ENCODE results near the gene NRGN. TPM values are rescaled to one million over a fixed set of nuclear protein-coding genes. Genes with fewer than 3 reads are reported as not detected.

NRGN gene
- total RNA-seq, 1 donor from 2014 or later = 10.6 TPM

DNA sequence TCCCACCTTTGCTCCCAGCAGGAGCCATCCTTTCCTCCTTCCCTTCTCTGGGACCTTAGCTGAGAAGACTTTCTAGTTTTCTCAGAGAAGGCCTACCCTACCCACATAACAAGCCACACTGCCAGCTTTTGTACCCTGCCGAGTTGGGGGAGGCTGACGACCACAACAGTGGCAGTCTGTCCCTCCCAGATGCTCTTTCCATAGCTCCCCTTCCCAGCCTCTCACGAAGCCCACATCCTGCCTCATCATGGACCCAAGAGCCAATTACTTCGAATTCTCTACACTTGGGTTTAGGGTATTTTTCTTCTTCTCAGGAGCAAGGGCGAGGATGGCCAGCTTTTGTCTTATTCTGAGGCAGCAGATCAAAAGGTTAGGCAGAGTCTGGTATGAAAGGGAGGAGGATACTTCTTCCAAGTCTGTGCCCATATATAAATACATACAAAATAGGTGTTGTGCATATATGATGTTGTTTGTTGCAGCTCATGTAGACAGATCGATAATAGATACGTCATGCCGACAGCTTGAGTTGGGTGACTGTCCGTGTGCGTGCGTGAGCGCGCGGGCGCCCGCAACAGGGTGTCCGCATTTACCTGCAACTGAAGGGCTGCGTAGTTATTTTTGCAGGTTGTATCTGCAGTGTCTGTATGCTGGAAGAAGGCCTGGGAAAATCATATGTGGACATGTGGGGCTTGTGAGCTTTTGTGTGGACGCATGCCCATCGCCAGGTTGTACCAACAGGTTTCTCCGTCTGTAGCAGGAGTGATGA, 846 bp upstream of the NRGN start:
- no peak for DNase-seq (ENCODE audit: extremely low read depth, low read depth, low spot score)

GRCh38 chr11:124740277-124740882, 638 bp downstream of the NRGN start:
- DNase-seq (ENCODE audit: extremely low read depth, low read depth, low spot score) = no peak

DNA sequence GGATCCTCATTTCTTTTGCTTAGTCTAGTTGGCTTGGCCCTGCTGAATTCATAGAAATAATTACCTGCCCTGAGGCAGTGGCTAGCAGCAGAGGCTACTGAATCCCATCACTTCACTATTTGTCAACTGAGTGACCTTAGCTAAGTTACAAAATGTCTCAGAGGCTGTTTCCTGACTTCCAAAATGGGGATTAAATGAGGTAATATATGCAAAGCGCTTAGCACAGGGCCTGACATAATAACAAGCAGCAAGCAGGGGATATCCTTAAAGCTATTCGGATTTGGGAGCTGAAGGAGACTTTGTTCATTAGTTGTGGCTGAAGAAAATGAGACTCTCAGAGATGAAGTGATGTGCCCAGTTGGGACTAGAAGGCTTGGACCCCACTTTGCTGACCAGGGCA, 2.8 kb downstream of the NRGN start:
- no peak for DNase-seq (ENCODE audit: extremely low read depth, low read depth, low spot score)

- no peak for DNase-seq (ENCODE audit: extremely low read depth, low read depth, low spot score)
Observed at GRCh38 chr11:124743050-124743449, 3.3 kb downstream of the NRGN start.

DNA sequence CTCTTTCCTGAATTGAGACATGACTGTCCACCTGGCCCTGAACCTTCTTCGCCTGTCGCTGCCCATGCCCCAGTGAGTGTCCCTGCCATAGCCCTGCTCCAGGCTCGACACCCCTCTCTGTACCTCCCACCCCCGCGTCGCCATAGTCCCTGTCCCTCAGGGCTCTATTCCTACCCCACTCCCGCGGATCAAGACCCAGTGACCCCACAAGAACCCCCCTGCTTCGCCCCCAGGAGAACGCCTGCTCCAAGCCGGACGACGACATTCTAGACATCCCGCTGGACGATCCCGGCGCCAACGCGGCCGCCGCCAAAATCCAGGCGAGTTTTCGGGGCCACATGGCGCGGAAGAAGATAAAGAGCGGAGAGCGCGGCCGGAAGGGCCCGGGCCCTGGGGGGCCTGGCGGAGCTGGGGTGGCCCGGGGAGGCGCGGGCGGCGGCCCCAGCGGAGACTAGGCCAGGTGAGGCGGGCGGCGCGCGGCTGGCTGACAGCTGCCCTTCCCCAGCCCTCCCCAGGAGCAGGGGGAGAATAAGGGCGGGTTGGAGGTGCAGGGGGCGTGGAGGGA, 5.6 kb downstream of the NRGN start:
- DNase-seq (ENCODE audit: extremely low read depth, low read depth, low spot score) = no peak

DNA sequence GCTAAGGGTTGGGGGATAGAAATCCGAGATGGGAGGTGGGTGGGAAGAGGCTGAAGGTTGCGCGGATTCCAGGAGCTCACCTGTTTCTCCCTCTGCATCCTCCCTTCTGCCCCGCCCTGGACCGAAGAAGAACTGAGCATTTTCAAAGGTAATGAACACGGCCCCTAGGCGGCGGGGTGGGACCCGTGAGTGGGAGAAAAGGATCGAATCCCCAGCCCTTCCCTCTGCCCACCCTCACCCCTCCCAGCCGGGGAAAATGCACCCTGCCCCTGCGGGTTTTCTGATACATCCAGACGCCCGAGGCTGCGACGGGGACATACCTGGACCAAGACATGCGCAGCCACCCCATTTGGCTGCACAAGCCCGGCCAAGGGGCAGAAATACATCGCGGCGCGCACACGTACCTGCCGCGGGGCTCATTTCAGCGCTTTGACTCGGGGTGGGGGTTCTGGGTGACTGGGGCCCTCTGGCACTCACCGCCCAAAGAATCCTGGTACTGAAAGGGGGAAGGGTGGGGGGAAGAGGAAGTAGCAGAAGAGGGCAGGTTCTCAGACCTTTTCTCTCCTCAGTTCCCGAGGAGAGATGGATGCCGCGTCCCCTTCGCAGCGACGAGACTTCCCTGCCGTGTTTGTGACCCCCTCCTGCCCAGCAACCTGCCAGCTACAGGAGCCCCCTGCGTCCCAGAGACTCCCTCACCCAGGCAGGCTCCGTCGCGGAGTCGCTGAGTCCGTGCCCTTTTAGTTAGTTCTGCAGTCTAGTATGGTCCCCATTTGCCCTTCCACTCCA, 6.3 kb downstream of the NRGN start:
- no peak for DNase-seq (ENCODE audit: extremely low read depth, low read depth, low spot score)

DNA sequence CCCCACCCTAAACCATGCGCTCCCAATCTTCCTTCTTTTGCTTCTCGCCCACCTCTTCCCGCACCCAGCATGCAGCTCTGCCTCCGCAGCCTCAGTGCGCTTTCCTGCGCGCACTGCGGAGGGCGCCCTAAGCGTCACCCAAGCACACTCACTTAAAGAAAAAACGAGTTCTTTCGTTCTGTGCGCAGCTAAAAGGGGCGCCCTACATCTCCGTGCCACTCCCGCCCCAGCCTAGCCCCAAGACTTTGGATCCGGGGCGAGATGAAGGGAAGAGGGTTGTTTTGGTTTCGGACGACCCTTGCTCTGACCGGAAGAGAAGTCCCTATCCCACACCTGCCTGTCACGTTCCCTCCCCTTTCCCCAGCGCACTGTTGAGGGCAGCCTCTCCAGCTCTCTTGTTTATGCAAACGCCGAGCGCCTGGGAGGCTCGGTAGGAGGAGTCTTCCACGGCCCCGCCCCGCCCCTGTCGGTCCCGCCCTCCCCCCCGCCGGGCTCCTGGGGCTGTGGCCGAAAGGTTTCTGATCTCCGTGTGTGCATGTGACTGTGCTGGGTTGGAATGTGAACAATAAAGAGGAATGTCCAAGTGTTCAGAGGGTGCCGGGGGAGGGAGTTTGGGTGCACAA, 7.0 kb downstream of the NRGN start:
- no peak for DNase-seq (ENCODE audit: extremely low read depth, low read depth, low spot score)

DNA sequence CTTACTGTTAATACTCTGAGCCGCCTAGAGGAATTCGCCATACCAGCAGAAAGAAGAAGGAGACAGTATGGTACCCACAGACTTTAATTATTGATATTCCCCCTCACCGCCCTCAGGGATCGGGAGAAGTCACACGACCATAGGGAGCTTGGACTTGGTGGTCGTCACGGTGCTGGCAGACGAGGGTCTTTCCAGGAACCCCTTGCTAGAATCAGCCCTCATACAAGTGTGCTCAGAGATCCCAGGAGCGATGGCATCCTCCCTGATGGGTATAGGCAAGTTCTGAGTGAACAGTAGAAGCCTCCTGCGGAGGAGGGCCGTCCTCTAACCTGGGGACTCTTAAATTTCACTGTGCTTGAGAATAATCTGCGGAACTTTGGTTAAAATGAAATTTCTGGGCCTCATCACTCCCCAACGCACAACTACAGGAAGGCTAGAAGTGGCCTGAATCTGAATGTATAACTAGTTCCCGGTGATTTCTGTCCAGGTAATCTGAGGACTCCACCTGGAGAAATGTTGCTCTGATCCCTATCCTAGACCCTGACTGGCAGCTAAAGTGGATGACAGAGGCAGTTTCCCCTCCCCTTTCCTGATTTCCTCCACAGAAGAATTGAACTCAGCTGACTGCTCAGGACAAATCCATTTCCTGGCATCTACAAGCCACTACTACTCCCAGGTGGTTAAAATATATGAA, 7.8 kb downstream of the NRGN start:
- DNase-seq (ENCODE audit: extremely low read depth, low read depth, low spot score) = no peak

- DNase-seq (ENCODE audit: extremely low read depth, low read depth, low spot score) = no peak
Observed at GRCh38 chr11:124748100-124748418, 8.3 kb downstream of the NRGN start.

DNA sequence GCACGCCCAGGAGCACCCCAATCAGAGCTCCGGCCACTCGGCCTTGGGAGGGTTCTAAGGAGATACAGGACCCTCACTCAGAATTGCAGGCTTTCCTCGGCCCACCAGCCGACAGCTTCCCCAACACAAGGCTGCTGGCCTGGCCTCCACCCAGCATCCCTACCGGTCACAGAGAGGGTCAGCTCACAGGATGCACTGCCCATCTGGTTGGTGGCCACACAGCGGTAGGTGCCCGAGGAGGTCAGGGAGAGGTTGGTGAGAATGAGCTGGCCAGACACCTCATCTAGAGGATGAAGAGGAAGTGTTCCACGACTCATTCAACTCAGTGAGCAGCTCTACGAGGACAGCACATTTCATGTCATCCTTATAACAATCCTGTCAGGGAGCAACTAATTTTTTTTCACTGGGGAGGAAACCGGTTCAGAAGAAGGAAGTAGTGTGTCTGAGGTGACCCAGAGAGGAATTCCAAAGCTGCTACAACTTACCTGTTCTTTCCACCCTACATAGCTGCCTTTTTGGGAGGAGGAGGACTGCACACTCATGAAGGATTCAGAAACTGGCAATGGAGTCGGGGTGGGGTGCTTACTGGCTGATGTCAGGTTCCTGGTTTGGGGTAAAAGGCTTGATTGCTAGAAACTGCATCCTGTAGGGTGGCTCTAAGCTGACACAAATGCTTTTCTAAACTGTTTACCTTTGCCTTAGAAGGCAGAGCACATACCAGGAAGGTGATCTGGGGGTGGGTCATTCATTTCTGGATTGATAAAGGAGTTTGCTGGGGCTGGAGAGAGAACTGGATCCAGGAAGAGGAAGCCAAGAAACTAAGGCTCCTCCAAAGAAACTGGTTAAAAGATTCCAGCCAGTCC, 9.0 kb downstream of the NRGN start:
- no peak for DNase-seq (ENCODE audit: extremely low read depth, low read depth, low spot score)

- no peak for DNase-seq (ENCODE audit: extremely low read depth, low read depth, low spot score)
Observed at GRCh38 chr11:124749912-124750311, 10.2 kb downstream of the NRGN start.

DNA sequence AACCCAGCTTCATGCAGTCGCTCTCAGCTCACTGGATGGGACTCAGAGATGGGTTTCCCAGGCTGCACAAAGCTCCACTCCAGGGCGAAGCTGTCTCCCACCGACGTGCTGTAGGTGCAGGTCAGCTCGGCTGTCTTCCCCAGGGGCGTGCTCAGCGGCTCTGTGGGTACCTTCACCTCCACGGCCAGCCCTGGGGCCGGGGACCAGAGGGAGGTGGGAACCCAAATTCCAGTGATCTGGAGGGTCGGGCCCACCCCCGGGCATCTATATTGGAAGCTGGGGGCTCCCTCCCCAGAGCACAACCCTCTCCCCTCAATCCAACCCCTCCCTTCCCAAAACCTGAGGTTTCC, 11.6 kb downstream of the NRGN start:
- DNase-seq (ENCODE audit: extremely low read depth, low read depth, low spot score) = no peak

DNA sequence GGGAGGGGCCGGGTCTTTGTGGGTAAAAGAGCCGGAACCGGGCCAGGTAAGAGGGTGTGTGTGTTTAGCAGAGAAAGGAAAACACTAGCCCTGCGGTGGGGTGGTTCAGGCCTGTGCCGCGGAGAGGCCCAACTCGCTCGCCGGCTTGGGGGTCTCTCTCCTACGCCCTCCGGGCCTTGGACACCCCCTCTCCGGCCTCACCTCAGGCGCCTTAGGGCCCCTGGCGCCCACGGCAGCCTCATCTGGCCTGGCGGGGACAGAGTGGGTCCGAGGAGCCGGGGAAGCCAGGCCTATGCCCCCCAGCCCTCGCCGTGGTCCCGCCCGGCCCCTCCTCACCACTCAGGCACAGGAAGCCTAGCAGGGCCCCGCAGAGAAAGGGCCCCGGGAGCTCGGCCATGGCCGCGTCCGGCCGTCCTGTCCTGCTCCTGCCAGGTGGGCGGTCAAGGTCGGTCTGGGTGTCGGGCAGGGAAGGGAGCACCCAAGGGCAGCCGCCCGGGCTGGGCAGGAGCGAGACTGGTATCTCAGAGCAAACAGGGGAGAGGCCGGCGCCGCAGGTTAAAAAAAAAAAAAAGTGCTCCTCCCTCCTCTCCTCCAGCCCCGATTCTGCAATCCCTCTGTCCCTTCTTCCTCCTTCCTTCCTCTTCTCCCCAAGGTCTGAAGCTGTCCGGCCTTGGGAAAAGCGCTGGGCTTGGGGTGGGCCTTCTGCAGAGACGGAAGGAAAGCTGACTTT, 12.2 kb downstream of the NRGN start, which contains the start of gene VSIG2:
Gene VSIG2, minus strand, starts transcription at position 515 of the 730 bp plus-strand sequence. Its CDS starts 118 bp downstream, at position 397.
- no peak for DNase-seq (ENCODE audit: extremely low read depth, low read depth, low spot score)

DNA sequence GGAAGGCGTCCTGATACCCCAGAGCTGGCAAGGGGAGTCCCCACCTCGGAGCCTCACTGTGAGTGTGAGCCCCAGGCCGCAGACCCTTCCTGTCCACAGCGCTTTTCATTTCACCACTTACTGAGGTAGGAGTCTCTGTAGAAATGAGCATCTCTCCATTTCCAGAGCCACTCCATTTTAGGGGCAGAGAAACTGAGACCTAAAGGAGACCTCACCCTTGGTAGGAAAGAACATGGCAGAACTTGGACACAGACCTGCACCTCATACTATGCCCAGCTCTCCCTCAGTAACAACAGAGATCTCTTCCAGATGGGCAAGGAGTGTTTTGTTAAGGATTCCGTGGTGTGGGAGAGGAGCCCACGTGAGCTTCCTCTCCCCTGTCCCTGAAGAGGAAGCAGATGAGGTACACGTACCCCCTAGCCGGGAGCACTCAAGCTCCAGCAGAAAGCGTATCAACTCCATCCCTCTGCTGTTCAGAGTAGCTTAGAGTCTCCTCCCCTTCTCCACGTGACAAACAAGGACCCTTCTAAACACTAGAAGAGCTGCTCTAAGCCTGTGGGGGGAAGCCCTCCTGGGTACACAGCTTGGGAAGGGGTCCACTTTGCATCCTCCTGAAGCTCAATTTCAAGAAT, 12.8 kb downstream of the NRGN start:
- DNase-seq (ENCODE audit: extremely low read depth, low read depth, low spot score) = no peak

- DNase-seq (ENCODE audit: extremely low read depth, low read depth, low spot score) = no peak
Observed at GRCh38 chr11:124753205-124753604, 13.5 kb downstream of the NRGN start.

DNA sequence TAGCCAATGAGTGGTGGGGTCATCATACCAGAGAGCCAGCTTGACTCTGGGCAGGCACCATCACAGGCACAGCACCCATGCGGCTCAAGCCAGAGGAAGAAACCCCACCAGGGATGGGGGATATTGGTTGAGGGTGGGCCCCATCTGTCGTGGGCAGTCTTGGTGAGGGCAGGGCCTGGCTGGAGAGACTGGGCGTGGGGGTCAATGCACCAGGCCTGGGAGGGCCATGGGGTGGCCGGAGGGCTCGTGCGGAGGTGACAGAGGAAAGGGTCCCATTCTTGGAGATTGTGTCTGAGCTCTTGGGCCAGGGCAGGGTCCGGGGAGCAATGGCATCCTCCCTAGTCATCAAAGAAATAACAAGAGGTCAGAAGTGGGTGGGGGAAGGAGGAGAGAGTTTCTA, 13.9 kb downstream of the NRGN start:
- no peak for DNase-seq (ENCODE audit: extremely low read depth, low read depth, low spot score)

DNA sequence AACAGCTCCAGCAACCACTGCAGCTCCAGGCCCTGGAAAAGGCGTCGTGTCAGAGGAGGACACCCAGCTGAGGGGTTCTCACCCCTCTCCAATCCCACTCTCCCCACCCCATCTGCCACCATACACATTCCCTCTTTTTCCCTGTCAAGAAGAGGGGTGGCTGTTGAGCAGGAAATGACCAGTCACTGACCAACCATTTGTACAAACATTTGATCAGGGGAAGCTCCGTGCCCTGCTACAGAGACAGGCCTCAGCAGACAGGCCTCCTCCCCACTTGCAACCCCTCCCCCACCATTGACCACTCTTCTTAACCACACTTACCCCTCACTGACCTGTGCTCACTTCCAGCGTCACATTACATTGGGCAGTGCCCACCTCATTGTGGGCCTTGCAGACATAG, 14.6 kb downstream of the NRGN start:
- no peak for DNase-seq (ENCODE audit: extremely low read depth, low read depth, low spot score)

- DNase-seq (ENCODE audit: extremely low read depth, low read depth, low spot score) = no peak
Observed at GRCh38 chr11:124754710-124755109, 15.0 kb downstream of the NRGN start.
